Measurements from ENCODE around the gene UCN2.

UCN2 gene

GRCh38 chr3:48591436-48591835 lies 27.9 kb upstream of the UCN2 start:
- DNase-seq (ENCODE audit: low spot score) = no peak

DNA sequence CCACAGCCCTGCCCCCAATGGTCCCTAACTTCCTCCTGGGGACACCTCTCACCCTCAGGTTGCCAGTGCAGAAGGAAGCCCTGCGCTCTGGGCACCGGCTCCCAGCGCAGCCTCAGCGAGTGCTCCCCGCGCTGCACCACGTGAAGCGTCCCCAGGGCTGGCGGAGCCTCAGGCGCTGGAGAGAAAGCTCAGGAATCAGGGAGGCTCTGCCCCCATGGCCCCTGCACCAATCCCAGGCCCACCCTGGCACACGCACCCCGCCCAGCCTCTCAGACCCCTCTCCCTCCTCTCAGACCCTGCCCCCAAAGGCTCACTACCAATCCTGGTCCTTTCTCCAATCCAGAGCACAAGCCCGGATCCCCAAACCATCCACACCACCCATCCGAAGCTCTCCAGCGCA lies 24.6 kb upstream of the UCN2 start:
- DNase-seq (ENCODE audit: low spot score) = no peak

GRCh38 chr3:48587686-48588085 lies 24.1 kb upstream of the UCN2 start:
- no peak for DNase-seq (ENCODE audit: low spot score)

- no peak for DNase-seq (ENCODE audit: low spot score)
Observed at GRCh38 chr3:48585411-48585810, 21.8 kb upstream of the UCN2 start.

- no peak for DNase-seq (ENCODE audit: low spot score)
Observed at GRCh38 chr3:48584836-48585235, 21.3 kb upstream of the UCN2 start.

DNA sequence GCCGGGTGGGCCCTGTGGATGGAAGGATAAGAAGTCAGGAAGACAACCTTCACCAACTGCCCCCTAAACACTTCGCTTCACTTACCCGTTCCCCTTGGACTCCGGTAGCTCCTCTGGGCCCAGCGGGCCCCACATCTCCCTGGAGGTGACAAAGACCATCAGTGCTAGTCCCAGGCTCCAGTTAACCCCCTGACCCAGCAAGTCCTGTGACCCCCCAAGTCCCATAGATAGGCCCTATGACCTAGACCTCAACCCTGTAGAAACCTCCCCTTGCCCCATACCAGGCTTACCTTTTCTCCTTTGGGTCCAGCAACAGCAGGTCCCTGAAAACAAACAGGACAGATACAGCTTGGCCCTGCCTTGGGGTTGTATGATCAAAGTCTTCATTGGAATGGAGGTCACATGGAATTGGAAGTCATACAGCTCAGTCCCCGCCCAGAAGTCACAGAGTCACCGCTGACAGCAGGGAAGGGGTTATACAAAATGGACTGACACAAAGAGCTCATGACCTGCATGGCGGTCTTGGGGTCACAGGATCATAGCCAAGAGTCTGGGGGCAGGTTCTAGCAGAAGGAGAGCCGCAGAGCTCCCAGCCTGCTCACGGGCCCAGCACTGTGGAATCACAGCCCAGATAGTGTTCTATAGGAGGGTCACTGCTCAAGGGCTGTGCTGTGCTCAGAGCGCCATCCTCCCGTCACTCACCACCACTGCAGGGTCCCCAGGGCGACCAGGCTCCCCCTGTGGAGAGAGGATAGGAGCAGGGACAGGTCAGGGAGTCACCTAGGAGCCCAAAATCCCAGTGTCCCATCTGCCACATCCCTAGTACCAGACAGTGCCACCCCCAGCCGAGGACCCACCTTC lies 18.3 kb upstream of the UCN2 start:
- DNase-seq (ENCODE audit: low spot score) = no peak

DNA sequence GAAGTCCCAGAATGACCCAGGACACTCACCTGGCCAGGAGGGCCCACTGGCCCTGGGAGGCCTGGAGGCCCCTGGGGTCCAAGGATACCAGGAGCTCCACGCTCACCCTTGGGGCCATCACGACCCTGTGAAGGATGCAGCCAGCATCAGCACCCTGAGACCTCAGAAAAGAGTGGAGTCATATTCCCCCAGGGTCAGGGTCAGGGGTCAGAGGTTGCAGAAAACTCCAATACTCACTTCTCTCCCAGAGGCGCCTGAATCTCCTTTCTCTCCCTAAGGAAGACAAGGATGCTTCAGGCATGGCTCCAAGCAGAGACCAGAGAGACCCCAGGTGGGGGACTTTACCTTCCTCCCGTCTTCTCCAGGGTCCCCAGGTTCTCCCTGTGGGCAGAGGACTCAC lies 13.1 kb upstream of the UCN2 start:
- no peak for DNase-seq (ENCODE audit: low spot score)

GRCh38 chr3:48575366-48575765 lies 11.8 kb upstream of the UCN2 start:
- no peak for DNase-seq (ENCODE audit: low spot score)

GRCh38 chr3:48573973-48574585 lies 10.5 kb upstream of the UCN2 start:
- DNase-seq (ENCODE audit: low spot score) = no peak

DNA sequence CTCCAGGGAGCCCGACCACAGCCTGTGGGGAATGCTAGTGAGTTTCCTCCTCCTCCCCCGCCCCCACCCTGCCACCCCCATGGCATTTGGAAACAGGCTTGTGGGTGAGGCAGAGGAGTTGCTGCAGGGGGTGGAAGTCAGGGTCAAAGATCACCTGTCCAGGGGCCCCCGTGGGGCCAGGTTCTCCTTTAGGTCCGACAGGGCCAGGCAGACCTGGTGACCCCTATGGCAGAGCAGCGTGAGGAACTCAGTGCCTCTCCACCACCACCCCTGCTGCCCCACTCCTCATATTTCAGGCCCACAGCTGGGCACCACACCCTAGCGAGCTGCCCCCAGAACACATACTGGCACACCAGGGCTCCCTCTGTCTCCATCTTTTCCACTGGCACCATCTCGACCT lies 8.9 kb upstream of the UCN2 start:
- DNase-seq (ENCODE audit: low spot score) = no peak

GRCh38 chr3:48571938-48572337 lies 8.4 kb upstream of the UCN2 start:
- no peak for DNase-seq (ENCODE audit: low spot score)

DNA sequence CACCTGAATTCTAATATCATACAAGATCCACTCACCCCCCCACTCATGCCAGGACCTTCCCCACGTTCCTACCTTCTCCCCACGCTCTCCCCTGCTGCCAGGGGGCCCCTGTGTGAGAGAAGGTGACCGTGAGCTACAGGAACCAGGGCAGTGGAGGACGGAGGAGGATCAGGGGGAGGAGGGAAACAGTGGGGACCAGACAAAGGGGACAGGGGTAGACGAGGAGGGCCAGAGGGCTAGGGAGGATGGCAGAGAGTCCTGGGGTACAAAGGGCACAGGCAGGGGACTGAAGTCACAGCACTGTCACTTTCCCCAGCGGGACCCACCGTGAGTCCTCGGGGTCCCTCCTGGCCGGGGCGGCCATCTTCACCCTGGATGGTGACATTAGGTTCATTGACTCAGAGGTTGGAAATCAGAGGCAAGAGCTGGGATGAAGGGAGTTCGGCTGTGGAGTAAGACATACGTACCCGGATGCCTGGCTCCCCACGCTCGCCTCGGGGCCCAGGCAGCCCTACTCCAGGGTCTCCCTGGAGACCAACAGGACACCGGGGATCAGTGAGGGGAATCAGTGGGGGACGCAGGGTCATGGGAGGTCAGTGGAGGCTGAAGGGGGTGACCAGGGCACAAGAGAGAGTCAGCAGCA lies 6.3 kb upstream of the UCN2 start:
- no peak for DNase-seq (ENCODE audit: low spot score)

DNA sequence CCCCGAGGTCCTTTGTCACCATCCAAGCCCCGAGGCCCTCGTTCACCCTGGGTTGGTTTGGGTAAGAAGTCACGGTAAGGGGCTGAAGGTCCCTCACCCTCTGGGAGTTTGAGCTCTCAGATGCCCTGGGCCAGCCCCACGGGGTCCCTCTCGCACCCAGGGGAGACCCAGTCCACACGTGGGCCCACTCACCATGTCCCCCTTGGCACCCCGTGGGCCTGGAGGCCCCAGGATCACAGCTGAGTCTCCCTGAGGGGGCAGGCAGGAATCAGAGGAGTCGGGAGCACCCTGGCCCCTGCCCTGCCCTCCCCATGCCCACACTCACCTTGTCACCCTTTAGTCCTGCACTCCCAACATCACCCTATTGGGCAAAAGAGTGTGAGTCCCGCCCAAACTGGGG lies 5.8 kb upstream of the UCN2 start:
- no peak for DNase-seq (ENCODE audit: low spot score)

- no peak for DNase-seq (ENCODE audit: low spot score)
Observed at GRCh38 chr3:48568476-48568875, 4.9 kb upstream of the UCN2 start.

DNA sequence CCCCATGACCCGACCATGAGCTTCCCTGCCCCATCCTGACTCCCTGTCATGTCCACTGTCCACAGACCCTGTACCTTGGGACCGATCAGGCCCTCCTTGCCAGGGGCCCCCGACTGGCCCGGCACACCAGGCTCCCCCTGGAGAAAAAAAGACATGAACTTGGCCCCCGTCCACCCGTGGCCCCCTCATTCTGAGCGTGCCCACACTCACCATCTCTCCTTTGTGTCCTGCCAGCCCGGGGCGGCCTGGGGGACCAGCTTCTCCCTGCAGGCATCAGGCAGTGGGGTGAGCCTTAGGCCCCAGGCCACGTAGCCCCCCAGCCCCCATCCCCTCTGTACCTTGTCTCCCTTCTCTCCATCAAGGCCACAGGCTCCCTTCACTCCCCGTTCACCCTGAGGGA lies 3.9 kb upstream of the UCN2 start:
- no peak for DNase-seq (ENCODE audit: low spot score)

DNA sequence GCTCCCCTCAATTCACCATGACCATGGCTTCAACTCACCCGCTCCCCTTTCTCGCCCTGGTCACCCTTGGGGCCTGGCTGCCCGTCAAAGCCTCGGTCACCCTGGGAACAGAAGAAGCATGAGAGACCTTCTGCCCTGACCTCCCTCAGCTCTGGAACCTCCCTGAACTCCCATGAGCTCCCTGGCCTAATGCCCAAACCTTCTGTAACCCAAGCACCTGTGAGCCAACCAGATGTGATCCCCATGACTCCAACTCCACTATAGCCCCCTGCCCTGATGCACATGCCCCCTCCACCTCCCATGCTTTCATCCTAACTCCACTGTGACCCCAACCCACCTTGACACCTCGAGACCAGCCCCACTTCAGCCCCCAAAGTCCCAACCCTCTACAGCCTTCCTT lies 3.5 kb upstream of the UCN2 start:
- no peak for DNase-seq (ENCODE audit: low spot score)

DNA sequence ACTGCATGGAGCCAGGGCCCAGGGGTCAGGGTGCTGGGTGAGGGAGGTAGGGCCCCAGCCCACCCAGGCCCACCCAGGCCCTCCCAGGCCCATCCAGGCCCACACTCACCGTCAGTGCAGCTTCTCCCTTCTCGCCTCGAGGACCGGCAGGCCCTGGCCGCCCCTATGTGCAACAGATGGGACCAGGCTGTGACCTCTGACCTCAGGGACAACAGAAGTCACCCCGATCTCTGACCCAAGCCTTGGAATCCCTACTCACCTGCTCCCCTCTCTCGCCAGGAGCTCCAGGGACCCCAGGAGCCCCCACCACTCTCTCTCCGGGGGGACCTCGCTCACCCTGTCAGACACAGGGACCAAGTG lies 2.8 kb upstream of the UCN2 start:
- no peak for DNase-seq (ENCODE audit: low spot score)

- DNase-seq (ENCODE audit: low spot score) = peak; percentile 91
Observed at GRCh38 chr3:48565591-48566400, 2.2 kb upstream of the UCN2 start.

- no peak for DNase-seq (ENCODE audit: low spot score)
Observed at GRCh38 chr3:48565186-48565585, 1.6 kb upstream of the UCN2 start.

- DNase-seq (ENCODE audit: low spot score) = no peak
Observed at GRCh38 chr3:48564667-48565066, 1.1 kb upstream of the UCN2 start.

GRCh38 chr3:48564022-48564421 lies 441 bp upstream of the UCN2 start:
- DNase-seq (ENCODE audit: low spot score) = peak; percentile 82

GRCh38 chr3:48562367-48563095 lies 1.1 kb downstream of the UCN2 start:
- DNase-seq (ENCODE audit: low spot score) = no peak
